Natural killer cell (primary cell): ENCODE data around the gene DOCK8. TPM values are rescaled to one million over a fixed set of nuclear protein-coding genes. Genes with fewer than 3 reads are reported as not detected.

Experiments used
- ATAC-seq, 3 donors: fragments of 150-1000 bp in 2 of 3; fragments of 200-7000 bp in 1 of 3; cut with Tn5 transposase; 1 replicate in 1 of 3; 2 replicates in 2 of 3; pipeline ENCODE4 v1.10.0; 2021; ENCODE audit warnings: mild to moderate bottlenecking in 2 of 3, moderate library complexity in 2 of 3
- DNase-seq, 2 donors: peaks; one replicate each; pipeline versions ENCODE4 v3.0.0 to v3.0.0-alpha.2; 2013 to 2021; ENCODE audit warnings: mixed read lengths in 1 of 2
- H3K27ac ChIP-seq: one replicate; pipeline ENCODE4 v1.5.1; 2013; ENCODE audit warnings: mild to moderate bottlenecking, low read length
- H3K27me3 ChIP-seq: one replicate; pipeline ENCODE4 v1.6.1; 2013; ENCODE audit warnings: low read length; ENCODE audit not compliant: control insufficient read depth, insufficient read depth
- H3K36me3 ChIP-seq: one replicate; pipeline ENCODE4 v1.6.1; 2013; ENCODE audit warnings: low read length; ENCODE audit not compliant: control insufficient read depth, insufficient read depth
- H3K4me1 ChIP-seq: one replicate; pipeline ENCODE4 v1.6.1; 2013; ENCODE audit warnings: low read length; ENCODE audit not compliant: control insufficient read depth, insufficient read depth
- H3K4me3 ChIP-seq: one replicate; pipeline ENCODE4 v1.5.1; 2013; ENCODE audit warnings: low read length
- H3K9me3 ChIP-seq: one replicate; pipeline ENCODE4 v1.6.1; 2013; ENCODE audit warnings: low read length; ENCODE audit not compliant: control insufficient read depth, insufficient read depth
- H3K27ac Mint-ChIP-seq, 2 donors: one replicate each; pipeline ENCODE4 v1.8.0; 2022; ENCODE audit warnings: mild to moderate bottlenecking in 2 of 2, mixed read lengths in 2 of 2, moderate library complexity in 1 of 2
- H3K27me3 Mint-ChIP-seq, 2 donors: one replicate each; pipeline ENCODE4 v1.8.0; 2022; ENCODE audit warnings: low read depth in 2 of 2, mixed read lengths in 2 of 2
- H3K36me3 Mint-ChIP-seq: one replicate; pipeline ENCODE4 v1.8.0; 2022; ENCODE audit warnings: mixed read lengths
- H3K4me1 Mint-ChIP-seq, 2 donors: one replicate each; pipeline ENCODE4 v1.8.0; 2022; ENCODE audit warnings: mixed read lengths in 2 of 2
- H3K4me3 Mint-ChIP-seq: one replicate; pipeline ENCODE4 v1.8.0; 2022; ENCODE audit warnings: mild to moderate bottlenecking, moderate library complexity, mixed read lengths
- H3K9me3 Mint-ChIP-seq, 2 donors: one replicate each; pipeline ENCODE4 v1.8.0; 2022; ENCODE audit warnings: mixed read lengths in 2 of 2
- WGBS: methylation state at CpG from one replicate; pipeline ENCODE4 v1.1.7; 2013; ENCODE audit warnings: missing lambda C conversion rate; ENCODE audit not compliant: insufficient coverage; 5-methylcytosine and 5-hydroxymethylcytosine counted together
- intact Hi-C: fragments of 100-400 bp; cut with micrococcal nuclease; formaldehyde crosslinking; loops from one replicate; pipeline ENCODE4 v1.14.2; 2022
- total RNA-seq, 4 donors: library from RNA; stranded (reverse); fragments of 120-200 nt in 1 of 4; gene quantifications; one replicate each; pipeline versions ENCODE4 v1.2.3 to v1.2.4, GENCODE V29; 2013 to 2022
- TF ChIP-seq, protein P1 (sequence below): fragments of 200-600 bp; IDR thresholded peaks from one replicate; pipeline ENCODE4 v1.8.0; 2022; ENCODE audit warnings: antibody characterized with exemption

The DOCK8 gene
- total RNA-seq, 3 donors from 2014 or later (not counting 1 experiment from before 2014, with no cell fraction given), result 156 to 211 (median 207) TPM

DNA sequence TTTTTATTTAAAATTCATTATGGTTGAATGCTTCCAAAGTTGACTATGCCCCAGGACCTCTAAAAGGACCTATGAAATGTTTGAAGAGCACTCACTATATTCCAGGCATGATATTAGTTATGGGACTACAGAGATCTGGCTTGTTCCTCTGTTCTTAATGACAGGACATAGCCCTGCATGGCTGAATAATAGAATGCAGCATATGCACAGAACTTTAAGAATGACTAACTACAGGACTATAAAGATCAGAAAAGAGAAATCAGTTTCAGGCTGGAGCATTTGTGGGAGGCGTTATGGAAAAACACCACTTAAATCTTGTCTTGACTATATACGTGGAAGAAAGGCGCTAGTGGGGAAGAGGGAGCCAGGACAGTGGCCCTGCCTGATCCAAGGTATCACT, 239.2 kb downstream of the DOCK8 start:
- no peaks in the 10 kb centered on the region for H3K27me3 ChIP-seq
- WGBS, result 100% methylated on average over 3 of the region's 3 CpGs
- no peaks in the 10 kb centered on the region for H3K9me3 ChIP-seq
- no peak overlapping the region for H3K4me3 Mint-ChIP-seq
- TF ChIP-seq, protein P1, sequence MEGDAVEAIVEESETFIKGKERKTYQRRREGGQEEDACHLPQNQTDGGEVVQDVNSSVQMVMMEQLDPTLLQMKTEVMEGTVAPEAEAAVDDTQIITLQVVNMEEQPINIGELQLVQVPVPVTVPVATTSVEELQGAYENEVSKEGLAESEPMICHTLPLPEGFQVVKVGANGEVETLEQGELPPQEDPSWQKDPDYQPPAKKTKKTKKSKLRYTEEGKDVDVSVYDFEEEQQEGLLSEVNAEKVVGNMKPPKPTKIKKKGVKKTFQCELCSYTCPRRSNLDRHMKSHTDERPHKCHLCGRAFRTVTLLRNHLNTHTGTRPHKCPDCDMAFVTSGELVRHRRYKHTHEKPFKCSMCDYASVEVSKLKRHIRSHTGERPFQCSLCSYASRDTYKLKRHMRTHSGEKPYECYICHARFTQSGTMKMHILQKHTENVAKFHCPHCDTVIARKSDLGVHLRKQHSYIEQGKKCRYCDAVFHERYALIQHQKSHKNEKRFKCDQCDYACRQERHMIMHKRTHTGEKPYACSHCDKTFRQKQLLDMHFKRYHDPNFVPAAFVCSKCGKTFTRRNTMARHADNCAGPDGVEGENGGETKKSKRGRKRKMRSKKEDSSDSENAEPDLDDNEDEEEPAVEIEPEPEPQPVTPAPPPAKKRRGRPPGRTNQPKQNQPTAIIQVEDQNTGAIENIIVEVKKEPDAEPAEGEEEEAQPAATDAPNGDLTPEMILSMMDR, result no peak
- no peak for DNase-seq
- intact Hi-C loops, result no loop called here
- no peak overlapping the region for H3K27ac ChIP-seq
- peaks cover 7% of the 10 kb centered on the region for H3K36me3 Mint-ChIP-seq
- no peak overlapping the region for H3K27ac Mint-ChIP-seq
- H3K4me1 ChIP-seq, result no peaks in the 10 kb centered on the region
- peaks cover 83% of the 10 kb centered on the region for H3K36me3 ChIP-seq
- no peaks in the 10 kb centered on the region for H3K4me1 Mint-ChIP-seq
- no peaks in the 10 kb centered on the region for H3K9me3 Mint-ChIP-seq
- no peak for ATAC-seq
- H3K27me3 Mint-ChIP-seq, result no peaks in the 10 kb centered on the region
- no peak overlapping the region for H3K4me3 ChIP-seq

DNA sequence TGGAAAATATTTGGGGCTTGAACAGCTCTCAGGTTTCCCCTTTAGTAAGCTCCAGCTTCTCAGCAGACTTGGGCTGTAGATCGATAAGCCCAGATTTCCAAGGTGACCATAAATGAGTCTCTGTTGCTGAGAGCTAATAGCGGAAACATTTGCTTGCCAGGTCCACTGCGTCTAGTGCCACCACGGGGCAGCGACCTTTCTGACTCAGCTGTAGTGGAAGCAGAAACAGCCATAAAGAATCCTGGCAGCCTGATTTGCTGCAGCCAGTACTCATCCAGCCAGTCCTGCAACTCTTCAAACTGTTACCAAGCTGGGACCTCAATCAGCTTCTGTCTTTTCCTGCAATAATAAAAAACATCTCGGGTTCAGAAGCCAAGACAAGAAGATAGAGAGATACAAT, 241.7 kb downstream of the DOCK8 start:
- Histone ChIP-seq H3K27me3 (no peaks in the 10 kb centered on the region), H3K27ac (no peak overlapping the region), H3K36me3 (peaks cover 62% of the 10 kb centered on the region), H3K9me3 (no peaks in the 10 kb centered on the region), H3K4me3 (no peak overlapping the region), H3K4me1 (peaks cover 9% of the 10 kb centered on the region)
- Mint-ChIP-seq H3K27ac (peak overlapping the region in 1 of 2 donors; percentile 12), H3K4me3 (no peak overlapping the region), H3K36me3 (no peaks in the 10 kb centered on the region), H3K4me1 (peaks cover 15 to 21% of the 10 kb centered on the region in 2 donors), H3K27me3 (no peaks in the 10 kb centered on the region), H3K9me3 (no peaks in the 10 kb centered on the region)
- no peak for ATAC-seq
- DNase-seq, result no peak
- TF ChIP-seq, protein P1, result no peak
- 94% methylated on average over 6 of the region's 6 CpGs for WGBS
- intact Hi-C loops, result no loop called here

DNA sequence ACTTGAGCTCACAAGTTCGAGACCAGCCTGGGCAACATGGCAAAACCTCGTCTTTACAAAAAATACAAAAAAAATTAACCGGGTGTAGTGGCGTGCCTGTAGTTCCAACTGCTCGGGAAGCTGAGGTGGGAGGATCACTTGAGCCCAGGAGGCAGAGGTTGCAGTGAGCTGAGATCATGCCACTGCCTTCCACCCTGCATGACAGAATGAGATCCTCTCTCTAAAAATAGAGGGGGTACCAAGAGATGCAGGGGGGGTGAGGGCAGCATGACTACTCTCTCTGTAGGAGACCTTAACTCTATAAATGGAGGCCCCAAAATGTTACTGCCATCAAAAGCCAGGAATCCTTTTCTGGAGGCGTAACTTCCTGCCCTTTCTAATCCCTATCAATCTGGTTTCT, 243.9 kb downstream of the DOCK8 start:
- no peaks in the 10 kb centered on the region for H3K27me3 Mint-ChIP-seq
- no peak overlapping the region for H3K4me3 Mint-ChIP-seq
- no peaks in the 10 kb centered on the region for H3K9me3 ChIP-seq
- H3K36me3 Mint-ChIP-seq, result peaks cover 12% of the 10 kb centered on the region
- no peaks in the 10 kb centered on the region for H3K9me3 Mint-ChIP-seq
- WGBS, result 95% methylated on average over 6 of the region's 6 CpGs
- H3K27me3 ChIP-seq, result no peaks in the 10 kb centered on the region
- H3K4me3 ChIP-seq, result no peak overlapping the region
- H3K36me3 ChIP-seq, result peaks cover 57% of the 10 kb centered on the region
- H3K27ac Mint-ChIP-seq, result peak overlapping the region; percentile 83 to 86
- ATAC-seq, result no peak
- H3K27ac ChIP-seq, result peak overlapping the region; percentile 8
- H3K4me1 ChIP-seq, result peaks cover 9% of the 10 kb centered on the region
- intact Hi-C loops, result no loop called here
- no peak for DNase-seq
- TF ChIP-seq, protein P1, result no peak
- H3K4me1 Mint-ChIP-seq, result peaks cover 24 to 32% of the 10 kb centered on the region in 2 donors
